GM12892 (cell line): Measurements from ENCODE around the gene HNRNPL.
"Not testable (repeated sequence)": the region's sequence is repeated elsewhere in the genome, so short reads cannot be mapped to it uniquely, and the experiment has no call there.

Source experiments
- POLR2A ChIP-seq: IDR thresholded peaks from 2 replicates; pipeline ENCODE4 v1.6.1; 2011; ENCODE audit warnings: low read depth, low read length, control low read depth
- POLR2AphosphoS5 ChIP-seq: IDR thresholded peaks from 2 replicates; pipeline ENCODE4 v1.6.1; 2011; ENCODE audit warnings: low read depth, low read length, control low read depth
- TAF1 ChIP-seq: IDR thresholded peaks from 2 replicates; pipeline ENCODE4 v1.6.1; 2011; ENCODE audit warnings: low read depth, mild to moderate bottlenecking, control low read depth, low read length, borderline replicate concordance

- TF ChIP-seq POLR2A, POLR2AphosphoS5, TAF1: not testable (repeated sequence)
Measured at GRCh38 chr19:38859631-38860204, 9.9 kb upstream of the HNRNPL start.
